HEK293 (cell line): ENCODE results near the gene MARCHF11.

Experiments used
- CTCF ChIA-PET: fragments of 350-600 bp; formaldehyde crosslinking; extraction: SDS; loops from one replicate; lab custom pipeline; 2021; ENCODE audit warnings: antibody characterized with exemption; lab: Yijun Ruan, JAX
- POLR2A ChIA-PET: fragments of 300-600 bp; formaldehyde crosslinking; extraction: SDS; loops from one replicate; lab custom pipeline; 2020; ENCODE audit warnings: antibody characterized with exemption, inconsistent platforms; lab: Yijun Ruan, JAX
- H3K27ac ChIP-seq: fragments of 200-500 bp; sonication (Bioruptor generic); 2 replicates; pipeline ENCODE4 v1.5.1; 2014; ENCODE audit warnings: low read depth, low read length, control low read depth, inconsistent platforms; ENCODE audit errors: extremely low read depth
- H3K36me3 ChIP-seq, 2 experiments: fragments of 200-500 bp in 1 of 2; sonication (Bioruptor generic) in 1 of 2; 1 replicate in 1 of 2; 2 replicates in 1 of 2; pipeline ENCODE4 v1.5.1; 2014 to 2017; ENCODE audit warnings: inconsistent platforms in 2 of 2, low read length in 2 of 2; ENCODE audit not compliant: control insufficient read depth in 2 of 2, insufficient read depth in 1 of 2
- H3K4me1 ChIP-seq: fragments of 200-500 bp; sonication (Bioruptor generic); 2 replicates; pipeline ENCODE4 v1.5.1; 2014; ENCODE audit warnings: mild to moderate bottlenecking, low read length, inconsistent platforms; ENCODE audit not compliant: control insufficient read depth, insufficient read depth
- H3K4me3 ChIP-seq: 2 replicates; pipeline ENCODE4 v1.5.1; 2011; ENCODE audit warnings: low read depth, mild to moderate bottlenecking, control low read depth, low read length, moderate library complexity
- H3K9me3 ChIP-seq: fragments of 200-500 bp; sonication (Bioruptor generic); 2 replicates; pipeline ENCODE4 v1.5.1; 2014; ENCODE audit warnings: low read depth, low read length, inconsistent platforms; ENCODE audit not compliant: control insufficient read depth, insufficient read depth
- EGR2 ChIP-seq: fragments of 450-650 bp; formaldehyde crosslinking; IDR thresholded peaks from 2 replicates; pipeline ENCODE4 v1.5.1; 2016; ENCODE audit warnings: low read depth, missing biosample characterization, missing genetic modification characterization
- FEZF1 ChIP-seq: fragments of 450-650 bp; formaldehyde crosslinking; IDR thresholded peaks from 2 replicates; pipeline ENCODE4 v1.5.1; 2016; ENCODE audit warnings: missing biosample characterization, missing genetic modification characterization
- RBAK ChIP-seq: fragments of 450-650 bp; formaldehyde crosslinking; IDR thresholded peaks from 2 replicates; pipeline ENCODE4 v1.5.1; 2016; ENCODE audit warnings: missing biosample characterization, missing genetic modification characterization
- ZFP3 ChIP-seq: fragments of 450-650 bp; formaldehyde crosslinking; IDR thresholded peaks from 2 replicates; pipeline ENCODE4 v1.5.1; 2016; ENCODE audit warnings: low read depth, missing biosample characterization, missing genetic modification characterization
- ZFP69B ChIP-seq: fragments of 450-650 bp; formaldehyde crosslinking; IDR thresholded peaks from 2 replicates; pipeline ENCODE4 v1.5.1; 2016; ENCODE audit warnings: missing biosample characterization, missing genetic modification characterization
- ZNF155 ChIP-seq: fragments of 450-650 bp; formaldehyde crosslinking; IDR thresholded peaks from 2 replicates; pipeline ENCODE4 v1.5.1; 2016; ENCODE audit warnings: missing biosample characterization, missing genetic modification characterization
- ZNF169 ChIP-seq: fragments of 450-650 bp; formaldehyde crosslinking; IDR thresholded peaks from 2 replicates; pipeline ENCODE4 v1.5.1; 2016; ENCODE audit warnings: missing biosample characterization, missing genetic modification characterization
- ZNF184 ChIP-seq: fragments of 450-650 bp; IDR thresholded peaks from 2 replicates; pipeline ENCODE4 v1.5.1; 2018; ENCODE audit warnings: missing biosample characterization, mild to moderate bottlenecking, missing genetic modification characterization
- ZNF221 ChIP-seq: fragments of 450-650 bp; formaldehyde crosslinking; IDR thresholded peaks from 2 replicates; pipeline ENCODE4 v1.5.1; 2017; ENCODE audit warnings: missing biosample characterization, missing genetic modification characterization, borderline replicate concordance
- ZNF239 ChIP-seq: fragments of 450-650 bp; formaldehyde crosslinking; IDR thresholded peaks from 2 replicates; pipeline ENCODE4 v1.5.1; 2016; ENCODE audit warnings: missing biosample characterization, missing genetic modification characterization
- ZNF248 ChIP-seq: fragments of 450-650 bp; formaldehyde crosslinking; IDR thresholded peaks from 2 replicates; pipeline ENCODE4 v1.5.1; 2017; ENCODE audit warnings: missing biosample characterization, missing genetic modification characterization
- ZNF302 ChIP-seq: fragments of 450-650 bp; formaldehyde crosslinking; IDR thresholded peaks from 2 replicates; pipeline ENCODE4 v1.5.1; 2016; ENCODE audit warnings: missing biosample characterization, missing genetic modification characterization, low read depth
- ZNF324 ChIP-seq: fragments of 450-650 bp; formaldehyde crosslinking; IDR thresholded peaks from 2 replicates; pipeline ENCODE4 v1.5.1; 2016; ENCODE audit warnings: missing biosample characterization, missing genetic modification characterization
- ZNF335 ChIP-seq: fragments of 450-650 bp; formaldehyde crosslinking; conservative IDR thresholded peaks from 2 replicates; pipeline ENCODE4 v1.5.1; 2016; ENCODE audit warnings: missing biosample characterization, missing genetic modification characterization
- ZNF37A ChIP-seq: fragments of 450-650 bp; IDR thresholded peaks from 2 replicates; pipeline ENCODE4 v1.5.1; 2018; ENCODE audit warnings: missing biosample characterization, missing genetic modification characterization
- ZNF404 ChIP-seq: fragments of 450-650 bp; formaldehyde crosslinking; IDR thresholded peaks from 2 replicates; pipeline ENCODE4 v1.5.1; 2017; ENCODE audit warnings: missing biosample characterization, missing genetic modification characterization
- ZNF426 ChIP-seq: fragments of 450-650 bp; formaldehyde crosslinking; IDR thresholded peaks from 2 replicates; pipeline ENCODE4 v1.5.1; 2017; ENCODE audit warnings: missing biosample characterization, missing genetic modification characterization, mild to moderate bottlenecking, inconsistent platforms, moderate library complexity
- ZNF521 ChIP-seq: fragments of 450-650 bp; formaldehyde crosslinking; IDR thresholded peaks from 2 replicates; pipeline ENCODE4 v1.5.1; 2017; ENCODE audit warnings: missing biosample characterization, mild to moderate bottlenecking, missing genetic modification characterization
- ZNF544 ChIP-seq: fragments of 450-650 bp; formaldehyde crosslinking; IDR thresholded peaks from 2 replicates; pipeline ENCODE4 v1.5.0; 2017; ENCODE audit warnings: missing biosample characterization, missing genetic modification characterization
- ZNF629 ChIP-seq: fragments of 450-650 bp; formaldehyde crosslinking; IDR thresholded peaks from 2 replicates; pipeline ENCODE4 v1.5.1; 2017; ENCODE audit warnings: missing biosample characterization, missing genetic modification characterization
- ZNF785 ChIP-seq: fragments of 450-650 bp; formaldehyde crosslinking; IDR thresholded peaks from 2 replicates; pipeline ENCODE4 v1.5.1; 2016; ENCODE audit warnings: missing biosample characterization, missing genetic modification characterization
- TF ChIP-seq, protein P1 (sequence below): fragments of 450-650 bp; formaldehyde crosslinking; IDR thresholded peaks from 2 replicates; pipeline ENCODE4 v1.5.1; 2016; ENCODE audit warnings: missing biosample characterization, missing genetic modification characterization
- TF ChIP-seq, protein P2 (sequence below): fragments of 450-650 bp; formaldehyde crosslinking; IDR thresholded peaks from 2 replicates; pipeline ENCODE4 v1.5.1; 2016; ENCODE audit warnings: missing biosample characterization, missing genetic modification characterization
- TF ChIP-seq, protein P3 (sequence below): fragments of 450-650 bp; IDR thresholded peaks from 2 replicates; pipeline ENCODE4 v1.5.1; 2018; ENCODE audit warnings: missing biosample characterization, missing genetic modification characterization
- TF ChIP-seq, protein P4 (sequence below): fragments of 450-650 bp; formaldehyde crosslinking; IDR thresholded peaks from 2 replicates; pipeline ENCODE4 v1.5.1; 2016; ENCODE audit warnings: missing biosample characterization, missing genetic modification characterization

MARCHF11 gene

DNA sequence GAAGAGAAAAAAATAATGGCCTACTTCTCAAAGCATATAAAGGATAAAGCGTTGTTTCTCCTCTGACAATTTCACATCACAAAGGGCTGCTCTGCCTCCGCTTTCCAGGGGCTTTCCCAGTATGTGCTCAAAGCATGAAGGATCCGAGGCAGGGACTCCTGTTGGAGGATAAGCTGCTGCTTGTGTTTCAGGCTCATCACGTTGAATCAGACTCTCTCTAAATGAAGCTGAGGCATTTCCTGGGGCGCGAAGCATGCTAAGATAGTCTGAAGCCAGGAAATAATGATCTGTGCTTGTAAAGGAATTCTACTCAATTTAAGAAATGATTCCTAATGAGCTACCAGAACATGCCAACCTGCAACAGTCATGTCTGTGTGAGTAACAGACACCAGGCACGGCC is 97.5 kb downstream of the MARCHF11 start:
- Histone ChIP-seq H3K27ac (no peak overlapping the region), H3K9me3 (no peaks in the 10 kb centered on the region), H3K4me1 (no peaks in the 10 kb centered on the region), H3K4me3 (no peak overlapping the region), H3K36me3 (no peaks in the 10 kb centered on the region)
- ChIA-PET POLR2A (no interaction called here), CTCF (no interaction called here)
- no peak for TF ChIP-seq ZNF169 (tag by site-specific recombination)
- no peak for TF ChIP-seq ZNF404 (tag by site-specific recombination)
- no peak for TF ChIP-seq FEZF1
- no peak for TF ChIP-seq ZNF544
- no peak for TF ChIP-seq ZNF785 (tag by site-specific recombination)

DNA sequence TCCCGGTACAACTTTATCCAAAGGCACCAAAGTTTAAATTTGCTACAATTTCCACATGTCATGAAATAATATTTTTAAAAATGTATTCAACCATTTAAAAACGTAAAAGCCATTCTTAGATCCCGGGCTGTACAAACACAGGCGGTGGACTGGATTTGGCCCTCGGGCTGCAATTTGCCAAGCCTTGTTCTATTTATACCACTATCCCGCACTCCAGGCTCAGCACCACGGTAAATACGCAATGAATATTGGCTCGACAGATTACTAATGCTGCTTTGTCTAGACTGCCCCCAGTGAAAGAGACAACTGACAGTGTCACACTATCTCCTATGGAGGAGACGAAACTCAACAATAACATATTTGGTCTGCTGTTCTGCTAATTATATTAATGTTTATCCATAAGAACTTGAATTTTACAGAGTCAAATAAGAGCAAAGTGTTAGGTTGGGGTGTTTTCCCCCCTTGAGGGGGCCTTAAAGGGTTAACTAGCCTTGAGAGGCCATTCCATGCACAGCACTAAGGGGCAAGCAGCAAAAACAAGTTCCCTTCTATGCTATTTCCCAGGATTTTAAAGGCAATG is 98.1 kb downstream of the MARCHF11 start:
- TF ChIP-seq ZNF521 (no peak), ZNF426 (no peak), ZNF239 (tag by site-specific recombination) (no peak), ZNF169 (tag by site-specific recombination) (no peak), ZFP69B (tag by site-specific recombination) (no peak), ZNF302 (tag by site-specific recombination) (no peak), ZFP3 (tag by site-specific recombination) (no peak)
- TF ChIP-seq, all 188 proteins: peak for 0
- Histone ChIP-seq H3K27ac (no peak overlapping the region), H3K4me3 (no peak overlapping the region), H3K9me3 (no peaks in the 10 kb centered on the region), H3K36me3 (no peaks in the 10 kb centered on the region), H3K4me1 (no peaks in the 10 kb centered on the region)
- POLR2A ChIA-PET, result no interaction called here
- CTCF ChIA-PET, result no interaction called here

DNA sequence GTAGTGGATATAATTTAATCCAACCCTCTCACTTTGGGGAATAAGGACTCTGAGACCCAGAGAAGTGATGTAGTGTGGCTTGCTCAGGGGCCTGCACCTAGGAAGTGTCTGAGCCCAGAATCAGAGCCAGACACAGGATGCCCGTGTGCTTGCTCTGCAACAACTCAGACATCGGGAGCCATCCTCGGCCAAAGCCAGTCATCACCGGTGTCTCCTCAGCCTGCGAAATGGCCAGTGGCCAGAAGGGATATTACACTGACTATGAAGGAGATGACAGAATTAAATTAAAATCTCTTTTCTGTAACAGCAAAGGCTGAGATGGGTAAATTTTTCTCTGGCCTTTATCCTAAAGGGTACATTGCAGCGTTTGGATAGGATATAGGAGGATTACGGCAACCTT is 102.9 kb downstream of the MARCHF11 start:
- Histone ChIP-seq H3K27ac (no peak overlapping the region), H3K4me1 (no peaks in the 10 kb centered on the region), H3K4me3 (no peak overlapping the region), H3K9me3 (no peaks in the 10 kb centered on the region), H3K36me3 (no peaks in the 10 kb centered on the region)
- POLR2A ChIA-PET, result no interaction called here
- CTCF ChIA-PET, result no interaction called here
- TF ChIP-seq, protein P1, sequence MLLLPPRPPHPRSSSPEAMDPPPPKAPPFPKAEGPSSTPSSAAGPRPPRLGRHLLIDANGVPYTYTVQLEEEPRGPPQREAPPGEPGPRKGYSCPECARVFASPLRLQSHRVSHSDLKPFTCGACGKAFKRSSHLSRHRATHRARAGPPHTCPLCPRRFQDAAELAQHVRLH, result no peak
- no peak for TF ChIP-seq ZNF37A
- TF ChIP-seq, protein P2, sequence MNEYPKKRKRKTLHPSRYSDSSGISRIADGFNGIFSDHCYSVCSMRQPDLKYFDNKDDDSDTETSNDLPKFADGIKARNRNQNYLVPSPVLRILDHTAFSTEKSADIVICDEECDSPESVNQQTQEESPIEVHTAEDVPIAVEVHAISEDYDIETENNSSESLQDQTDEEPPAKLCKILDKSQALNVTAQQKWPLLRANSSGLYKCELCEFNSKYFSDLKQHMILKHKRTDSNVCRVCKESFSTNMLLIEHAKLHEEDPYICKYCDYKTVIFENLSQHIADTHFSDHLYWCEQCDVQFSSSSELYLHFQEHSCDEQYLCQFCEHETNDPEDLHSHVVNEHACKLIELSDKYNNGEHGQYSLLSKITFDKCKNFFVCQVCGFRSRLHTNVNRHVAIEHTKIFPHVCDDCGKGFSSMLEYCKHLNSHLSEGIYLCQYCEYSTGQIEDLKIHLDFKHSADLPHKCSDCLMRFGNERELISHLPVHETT (tag by site-specific recombination), result no peak
- no peak for TF ChIP-seq ZNF426
- TF ChIP-seq ZNF239 (tag by site-specific recombination), result no peak
- no peak for TF ChIP-seq ZNF302 (tag by site-specific recombination)
- TF ChIP-seq ZNF155 (tag by site-specific recombination), result no peak
- TF ChIP-seq, protein P3, sequence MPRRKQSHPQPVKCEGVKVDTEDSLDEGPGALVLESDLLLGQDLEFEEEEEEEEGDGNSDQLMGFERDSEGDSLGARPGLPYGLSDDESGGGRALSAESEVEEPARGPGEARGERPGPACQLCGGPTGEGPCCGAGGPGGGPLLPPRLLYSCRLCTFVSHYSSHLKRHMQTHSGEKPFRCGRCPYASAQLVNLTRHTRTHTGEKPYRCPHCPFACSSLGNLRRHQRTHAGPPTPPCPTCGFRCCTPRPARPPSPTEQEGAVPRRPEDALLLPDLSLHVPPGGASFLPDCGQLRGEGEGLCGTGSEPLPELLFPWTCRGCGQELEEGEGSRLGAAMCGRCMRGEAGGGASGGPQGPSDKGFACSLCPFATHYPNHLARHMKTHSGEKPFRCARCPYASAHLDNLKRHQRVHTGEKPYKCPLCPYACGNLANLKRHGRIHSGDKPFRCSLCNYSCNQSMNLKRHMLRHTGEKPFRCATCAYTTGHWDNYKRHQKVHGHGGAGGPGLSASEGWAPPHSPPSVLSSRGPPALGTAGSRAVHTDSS (tag by site-specific recombination), result no peak
- TF ChIP-seq RBAK (tag by site-specific recombination), result no peak
- TF ChIP-seq ZNF324 (tag by site-specific recombination), result no peak
- TF ChIP-seq ZNF248 (tag by site-specific recombination), result no peak
- no peak for TF ChIP-seq ZNF335 (tag by site-specific recombination)
- no peak for TF ChIP-seq ZNF184 (tag by site-specific recombination)
- TF ChIP-seq ZNF221 (tag by site-specific recombination), result no peak
- TF ChIP-seq ZNF629 (tag by site-specific recombination), result no peak
- TF ChIP-seq, protein P4, sequence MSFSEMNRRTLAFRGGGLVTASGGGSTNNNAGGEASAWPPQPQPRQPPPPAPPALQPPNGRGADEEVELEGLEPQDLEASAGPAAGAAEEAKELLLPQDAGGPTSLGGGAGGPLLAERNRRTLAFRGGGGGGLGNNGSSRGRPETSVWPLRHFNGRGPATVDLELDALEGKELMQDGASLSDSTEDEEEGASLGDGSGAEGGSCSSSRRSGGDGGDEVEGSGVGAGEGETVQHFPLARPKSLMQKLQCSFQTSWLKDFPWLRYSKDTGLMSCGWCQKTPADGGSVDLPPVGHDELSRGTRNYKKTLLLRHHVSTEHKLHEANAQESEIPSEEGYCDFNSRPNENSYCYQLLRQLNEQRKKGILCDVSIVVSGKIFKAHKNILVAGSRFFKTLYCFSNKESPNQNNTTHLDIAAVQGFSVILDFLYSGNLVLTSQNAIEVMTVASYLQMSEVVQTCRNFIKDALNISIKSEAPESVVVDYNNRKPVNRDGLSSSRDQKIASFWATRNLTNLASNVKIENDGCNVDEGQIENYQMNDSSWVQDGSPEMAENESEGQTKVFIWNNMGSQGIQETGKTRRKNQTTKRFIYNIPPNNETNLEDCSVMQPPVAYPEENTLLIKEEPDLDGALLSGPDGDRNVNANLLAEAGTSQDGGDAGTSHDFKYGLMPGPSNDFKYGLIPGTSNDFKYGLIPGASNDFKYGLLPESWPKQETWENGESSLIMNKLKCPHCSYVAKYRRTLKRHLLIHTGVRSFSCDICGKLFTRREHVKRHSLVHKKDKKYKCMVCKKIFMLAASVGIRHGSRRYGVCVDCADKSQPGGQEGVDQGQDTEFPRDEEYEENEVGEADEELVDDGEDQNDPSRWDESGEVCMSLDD, result no peak
- no peak for TF ChIP-seq EGR2 (tag by site-specific recombination)
- TF ChIP-seq, all 188 proteins: peak for 0
